Endometrial microvascular endothelial cells (primary cell): Measurements from ENCODE around the gene AOX1. TPM values are rescaled to one million over a fixed set of nuclear protein-coding genes. Genes with fewer than 3 reads are reported as not detected.
"Not testable (repeated sequence)": the region's sequence is repeated elsewhere in the genome, so short reads cannot be mapped to it uniquely, and the experiment has no call there.

Experiments used
- in situ Hi-C: cut with HindIII; loops from 2 replicates; pipeline ENCODE4 v1.10.0; 2017; ENCODE audit warnings: low sequenced_read_pairs, low pct_unique_long_range_greater_than_20kb; ENCODE audit errors: inconsistent ontology term
- total RNA-seq: library from RNA; depleted of rRNA; stranded (reverse); fragments of >200 nt; gene quantifications from one replicate; pipeline ENCODE4 v1.2.3, GENCODE V29; 2015; ENCODE audit errors: inconsistent ontology term

Gene AOX1
- total RNA-seq, 1 donor from 2014 or later, result 24.7 TPM

GRCh38 chr2:200687922-200688920 is 102.4 kb downstream of the AOX1 start:
- in situ Hi-C loops, result no loop called here

GRCh38 chr2:200689115-200689514 is 103.3 kb downstream of the AOX1 start:
- in situ Hi-C loops, result no loop called here

- in situ Hi-C loops, result no loop called here
These were observed 108.1 kb downstream of the AOX1 start for GRCh38 chr2:200693836-200694470.

GRCh38 chr2:200695191-200695590 is 109.4 kb downstream of the AOX1 start:
- in situ Hi-C loops, result no loop called here

GRCh38 chr2:200695601-200696000 is 109.8 kb downstream of the AOX1 start:
- in situ Hi-C loops, result no loop called here

- in situ Hi-C loops, result no loop called here
These were observed 112.4 kb downstream of the AOX1 start for GRCh38 chr2:200698217-200698616.

- in situ Hi-C loops, result no loop called here
These were observed 113.5 kb downstream of the AOX1 start for GRCh38 chr2:200699310-200699709.

- in situ Hi-C loops, result no loop called here
These were observed 115.0 kb downstream of the AOX1 start for GRCh38 chr2:200700856-200701255.

- in situ Hi-C loops, result no loop called here
These were observed 116.2 kb downstream of the AOX1 start for GRCh38 chr2:200702044-200702443.

- in situ Hi-C loops, result no loop called here
These were observed 116.9 kb downstream of the AOX1 start for GRCh38 chr2:200702646-200703118.

GRCh38 chr2:200703127-200703925 is 117.5 kb downstream of the AOX1 start:
- in situ Hi-C loops, result no loop called here

GRCh38 chr2:200703926-200704637 is 118.3 kb downstream of the AOX1 start:
- in situ Hi-C loops, result no loop called here

- in situ Hi-C loops, result no loop called here
These were observed 119.7 kb downstream of the AOX1 start for GRCh38 chr2:200705305-200706041.

GRCh38 chr2:200708943-200709342 is 123.1 kb downstream of the AOX1 start:
- in situ Hi-C loops, result no loop called here

- in situ Hi-C loops, result no loop called here
These were observed 127.3 kb downstream of the AOX1 start for GRCh38 chr2:200713003-200713703.

- in situ Hi-C loops, result no loop called here
These were observed 127.9 kb downstream of the AOX1 start for GRCh38 chr2:200713704-200714064.

GRCh38 chr2:200715014-200715413 is 129.2 kb downstream of the AOX1 start:
- in situ Hi-C loops, result not testable (repeated sequence)
